Testis (tissue), 2 donors: Measurements from ENCODE around the gene GNB4.

Experiments
- POLR2A ChIP-seq: fragments of 450-650 bp; IDR thresholded peaks from one replicate; pipeline ENCODE4 v1.6.1; 2017; ENCODE audit warnings: antibody characterized with exemption, mild to moderate bottlenecking, moderate library complexity
- TF ChIP-seq, protein P1 (sequence below), 3 experiments: fragments of 450-650 bp in 2 of 3; fragments of 200-600 bp in 1 of 3; sonication (generic) in 1 of 3; IDR thresholded peaks; one replicate each; pipeline ENCODE4 v1.5.1; 2016 to 2019; ENCODE audit warnings: antibody characterized with exemption in 3 of 3, mild to moderate bottlenecking in 2 of 3, moderate library complexity in 1 of 3

DNA sequence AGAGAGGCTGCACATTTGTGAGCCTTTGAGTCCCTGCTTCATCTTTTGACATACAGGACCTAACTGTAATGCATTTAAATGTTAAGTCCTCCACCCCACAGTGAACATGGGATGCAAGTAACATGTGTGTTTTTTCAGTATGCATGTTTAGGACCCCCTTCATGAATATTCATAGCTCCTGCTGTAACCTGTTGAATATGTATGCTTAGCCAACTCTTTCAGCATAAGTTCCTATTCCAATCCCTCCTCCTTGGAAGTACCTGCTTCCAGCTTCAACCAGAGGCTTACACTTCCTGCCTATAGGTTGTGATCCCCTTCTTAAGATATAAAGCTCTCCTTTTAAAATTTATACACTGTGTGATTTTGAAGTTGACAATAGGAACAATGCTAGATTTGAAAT lies 36.9 kb upstream of the GNB4 start:
- TF ChIP-seq, protein P1, sequence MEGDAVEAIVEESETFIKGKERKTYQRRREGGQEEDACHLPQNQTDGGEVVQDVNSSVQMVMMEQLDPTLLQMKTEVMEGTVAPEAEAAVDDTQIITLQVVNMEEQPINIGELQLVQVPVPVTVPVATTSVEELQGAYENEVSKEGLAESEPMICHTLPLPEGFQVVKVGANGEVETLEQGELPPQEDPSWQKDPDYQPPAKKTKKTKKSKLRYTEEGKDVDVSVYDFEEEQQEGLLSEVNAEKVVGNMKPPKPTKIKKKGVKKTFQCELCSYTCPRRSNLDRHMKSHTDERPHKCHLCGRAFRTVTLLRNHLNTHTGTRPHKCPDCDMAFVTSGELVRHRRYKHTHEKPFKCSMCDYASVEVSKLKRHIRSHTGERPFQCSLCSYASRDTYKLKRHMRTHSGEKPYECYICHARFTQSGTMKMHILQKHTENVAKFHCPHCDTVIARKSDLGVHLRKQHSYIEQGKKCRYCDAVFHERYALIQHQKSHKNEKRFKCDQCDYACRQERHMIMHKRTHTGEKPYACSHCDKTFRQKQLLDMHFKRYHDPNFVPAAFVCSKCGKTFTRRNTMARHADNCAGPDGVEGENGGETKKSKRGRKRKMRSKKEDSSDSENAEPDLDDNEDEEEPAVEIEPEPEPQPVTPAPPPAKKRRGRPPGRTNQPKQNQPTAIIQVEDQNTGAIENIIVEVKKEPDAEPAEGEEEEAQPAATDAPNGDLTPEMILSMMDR (IDR thresholded peaks at IDR 0.05): no peak
- no peak for TF ChIP-seq POLR2A
